ENCODE results near the gene HIPK2.

DNA sequence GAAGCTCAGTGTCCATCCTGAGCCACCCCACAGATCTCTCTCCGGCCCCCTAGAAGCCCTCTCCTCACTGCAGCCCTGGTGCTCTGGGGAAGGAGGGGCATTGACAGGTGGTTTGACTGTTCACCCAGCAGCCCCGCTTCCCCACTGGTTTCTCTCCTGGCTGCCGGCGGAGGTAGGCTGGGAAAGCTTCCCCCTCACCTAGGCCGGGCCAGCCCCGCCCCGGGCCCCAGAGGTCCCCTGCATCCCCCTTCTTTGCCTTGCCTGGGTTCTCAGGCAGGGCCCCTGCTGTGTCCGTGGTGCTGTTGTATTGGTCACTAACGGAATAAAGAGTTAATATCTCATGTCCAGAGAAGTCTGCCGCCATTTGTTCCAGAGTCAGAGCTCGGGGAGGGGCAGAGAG, 233.2 kb downstream of the HIPK2 start:
- TF ChIP-seq, protein P1, sequence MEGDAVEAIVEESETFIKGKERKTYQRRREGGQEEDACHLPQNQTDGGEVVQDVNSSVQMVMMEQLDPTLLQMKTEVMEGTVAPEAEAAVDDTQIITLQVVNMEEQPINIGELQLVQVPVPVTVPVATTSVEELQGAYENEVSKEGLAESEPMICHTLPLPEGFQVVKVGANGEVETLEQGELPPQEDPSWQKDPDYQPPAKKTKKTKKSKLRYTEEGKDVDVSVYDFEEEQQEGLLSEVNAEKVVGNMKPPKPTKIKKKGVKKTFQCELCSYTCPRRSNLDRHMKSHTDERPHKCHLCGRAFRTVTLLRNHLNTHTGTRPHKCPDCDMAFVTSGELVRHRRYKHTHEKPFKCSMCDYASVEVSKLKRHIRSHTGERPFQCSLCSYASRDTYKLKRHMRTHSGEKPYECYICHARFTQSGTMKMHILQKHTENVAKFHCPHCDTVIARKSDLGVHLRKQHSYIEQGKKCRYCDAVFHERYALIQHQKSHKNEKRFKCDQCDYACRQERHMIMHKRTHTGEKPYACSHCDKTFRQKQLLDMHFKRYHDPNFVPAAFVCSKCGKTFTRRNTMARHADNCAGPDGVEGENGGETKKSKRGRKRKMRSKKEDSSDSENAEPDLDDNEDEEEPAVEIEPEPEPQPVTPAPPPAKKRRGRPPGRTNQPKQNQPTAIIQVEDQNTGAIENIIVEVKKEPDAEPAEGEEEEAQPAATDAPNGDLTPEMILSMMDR (IDR thresholded peaks at IDR 0.05; ENCODE audit: borderline replicate concordance, extremely low read depth, low read length, poor library complexity, severe bottlenecking) = no peak
- TF ChIP-seq EZH2 (IDR thresholded peaks at IDR 0.05; ENCODE audit: borderline replicate concordance, low read depth, low read length, severe bottlenecking) = no peak

All from DND-41 (cell line).